Muscle of leg (tissue), 11 donors: ENCODE results near the gene CLCF1. TPM values are rescaled to one million over a fixed set of nuclear protein-coding genes. Genes with fewer than 3 reads are reported as not detected.

Experiments used
- DNase-seq: peaks from one replicate; pipeline ENCODE4 v3.0.0; 2013
- H3K27ac ChIP-seq: one replicate; pipeline ENCODE4 v1.5.1; 2013; ENCODE audit warnings: mild to moderate bottlenecking, low read length, control low read depth
- H3K27me3 ChIP-seq: one replicate; pipeline ENCODE4 v1.6.1; 2013; ENCODE audit warnings: low read length; ENCODE audit not compliant: control insufficient read depth, insufficient read depth
- H3K36me3 ChIP-seq: one replicate; pipeline ENCODE4 v1.6.1; 2013; ENCODE audit warnings: low read length; ENCODE audit not compliant: control insufficient read depth, insufficient read depth
- H3K4me1 ChIP-seq: one replicate; pipeline ENCODE4 v1.6.1; 2013; ENCODE audit warnings: low read length; ENCODE audit not compliant: control insufficient read depth, insufficient read depth
- H3K4me3 ChIP-seq: one replicate; pipeline ENCODE4 v1.5.1; 2013; ENCODE audit warnings: low read length, control low read depth
- H3K9me3 ChIP-seq: replicated peaks from 2 replicates; pipeline ENCODE4 v1.6.1; 2013; ENCODE audit warnings: low read depth, low read length; ENCODE audit not compliant: control insufficient read depth
- WGBS: methylation state at CpG from one replicate; pipeline ENCODE4 v1.1.5; 2013; ENCODE audit warnings: missing lambda C conversion rate; ENCODE audit not compliant: insufficient coverage; 5-methylcytosine and 5-hydroxymethylcytosine counted together
- polyA plus RNA-seq, 8 donors: library from polyadenylated mRNA; unstranded; fragments of 120-200 nt; gene quantifications; one replicate each; pipeline versions ENCODE4 v1.2.1 to v1.2.3, GENCODE V29; 2013; ENCODE audit warnings: inconsistent platforms in 1 of 8, low replicate concordance in 1 of 8; ENCODE audit not compliant: insufficient read length in 8 of 8, insufficient read depth in 1 of 8
- total RNA-seq: library from RNA; stranded (reverse); fragments of 120-200 nt; gene quantifications from one replicate; pipeline ENCODE4 v1.2.4, GENCODE V29; 2013

Gene CLCF1
- total and polyA plus RNA-seq, 9 donors = 2.0 to 4.8 (median 4.0) TPM

GRCh38 chr11:67349036-67349435 is 24.4 kb downstream of the CLCF1 start:
- H3K4me1 ChIP-seq = peaks cover 21% of the 10 kb centered on the region
- no peaks in the 10 kb centered on the region for H3K27me3 ChIP-seq
- WGBS = 58% methylated on average over 5 of the region's 5 CpGs
- DNase-seq = no peak
- no peaks in the 10 kb centered on the region for H3K9me3 ChIP-seq
- no peak overlapping the region for H3K4me3 ChIP-seq
- H3K27ac ChIP-seq = no peak overlapping the region
- H3K36me3 ChIP-seq = no peaks in the 10 kb centered on the region

- no peak for DNase-seq
- 54% methylated on average over 7 of the region's 11 CpGs for WGBS
- Histone ChIP-seq H3K27me3 (no peaks in the 10 kb centered on the region), H3K9me3 (no peaks in the 10 kb centered on the region), H3K4me1 (peaks cover 17% of the 10 kb centered on the region), H3K4me3 (no peak overlapping the region), H3K36me3 (no peaks in the 10 kb centered on the region), H3K27ac (no peak overlapping the region)
Measured at GRCh38 chr11:67347964-67348749, 25.2 kb downstream of the CLCF1 start.

GRCh38 chr11:67345920-67346819 is 27.2 kb downstream of the CLCF1 start:
- Histone ChIP-seq H3K9me3 (no peaks in the 10 kb centered on the region), H3K27ac (no peak overlapping the region), H3K4me1 (peaks cover under 1% of the 10 kb centered on the region), H3K4me3 (no peak overlapping the region), H3K36me3 (no peaks in the 10 kb centered on the region), H3K27me3 (no peaks in the 10 kb centered on the region)
- WGBS = 49% methylated on average over 6 of the region's 7 CpGs
- no peak for DNase-seq

- Histone ChIP-seq H3K4me3 (no peak overlapping the region), H3K9me3 (no peaks in the 10 kb centered on the region), H3K4me1 (no peaks in the 10 kb centered on the region), H3K27ac (no peak overlapping the region), H3K36me3 (no peaks in the 10 kb centered on the region), H3K27me3 (no peaks in the 10 kb centered on the region)
- WGBS = 66% methylated on average over 6 of the region's 8 CpGs
- DNase-seq = no peak
Measured at GRCh38 chr11:67345247-67345919, 28.0 kb downstream of the CLCF1 start.

GRCh38 chr11:67344264-67344663 is 29.1 kb downstream of the CLCF1 start:
- Histone ChIP-seq H3K27ac (no peak overlapping the region), H3K27me3 (no peaks in the 10 kb centered on the region), H3K4me3 (no peak overlapping the region), H3K4me1 (no peaks in the 10 kb centered on the region), H3K9me3 (no peaks in the 10 kb centered on the region), H3K36me3 (no peaks in the 10 kb centered on the region)
- 70% methylated on average over 3 of the region's 4 CpGs for WGBS
- DNase-seq = no peak

- Histone ChIP-seq H3K9me3 (no peaks in the 10 kb centered on the region), H3K4me3 (no peak overlapping the region), H3K27ac (no peak overlapping the region), H3K4me1 (no peaks in the 10 kb centered on the region), H3K36me3 (no peaks in the 10 kb centered on the region), H3K27me3 (no peaks in the 10 kb centered on the region)
- DNase-seq = no peak
- no CpG with 5 or more reads among the region's 3 CpGs for WGBS
Measured at GRCh38 chr11:67337257-67337656, 36.1 kb downstream of the CLCF1 start.

- no peaks in the 10 kb centered on the region for H3K4me1 ChIP-seq
- no peaks in the 10 kb centered on the region for H3K27me3 ChIP-seq
- H3K27ac ChIP-seq = no peak overlapping the region
- H3K4me3 ChIP-seq = no peak overlapping the region
- WGBS = 81% methylated on average over 5 of the region's 6 CpGs
- no peaks in the 10 kb centered on the region for H3K36me3 ChIP-seq
- DNase-seq = no peak
- no peaks in the 10 kb centered on the region for H3K9me3 ChIP-seq
Measured at GRCh38 chr11:67332081-67332691, 41.2 kb downstream of the CLCF1 start.

GRCh38 chr11:67323526-67323925 is 49.9 kb downstream of the CLCF1 start:
- WGBS = 79% methylated on average over 7 of the region's 7 CpGs

GRCh38 chr11:67322049-67322448 is 51.3 kb downstream of the CLCF1 start:
- 83% methylated on average over 2 of the region's 3 CpGs for WGBS
- no peak overlapping the region for H3K4me3 ChIP-seq

More at GRCh38 chr11:67323526-67323925, 49.9 kb downstream of the CLCF1 start:
- no peaks in the 10 kb centered on the region for H3K27me3 ChIP-seq
- H3K4me3 ChIP-seq = no peak overlapping the region
- H3K4me1 ChIP-seq = peaks cover 1% of the 10 kb centered on the region
- no peaks in the 10 kb centered on the region for H3K36me3 ChIP-seq
- DNase-seq = no peak
- no peak overlapping the region for H3K27ac ChIP-seq
- H3K9me3 ChIP-seq = no peaks in the 10 kb centered on the region

More at GRCh38 chr11:67322049-67322448, 51.3 kb downstream of the CLCF1 start:
- no peaks in the 10 kb centered on the region for H3K27me3 ChIP-seq
- H3K36me3 ChIP-seq = no peaks in the 10 kb centered on the region
- H3K27ac ChIP-seq = no peak overlapping the region
- H3K4me1 ChIP-seq = peaks cover 7% of the 10 kb centered on the region
- H3K9me3 ChIP-seq = no peaks in the 10 kb centered on the region
- DNase-seq = no peak
